Measurements from ENCODE around the gene FRMD6.
"Not testable (repeated sequence)": the region's sequence is repeated elsewhere in the genome, so short reads cannot be mapped to it uniquely, and the experiment has no call there.

The FRMD6 gene

GRCh38 chr14:51626788-51627187 lies 24.9 kb upstream of the FRMD6 start:
- H3K4me3 ChIP-seq (ENCODE audit: low read depth, low read length): no peak overlapping the region
- no peak for TF ChIP-seq CTCF (IDR thresholded peaks at IDR 0.05; ENCODE audit: low read depth, low read length, missing control alignments)
- DNase-seq (ENCODE audit: low read depth): no peak

- no peak for TF ChIP-seq CTCF (IDR thresholded peaks at IDR 0.05; ENCODE audit: low read depth, low read length, missing control alignments)
- H3K4me3 ChIP-seq (ENCODE audit: low read depth, low read length): no peak overlapping the region
- DNase-seq (ENCODE audit: low read depth): no peak
These were observed 24.4 kb upstream of the FRMD6 start for GRCh38 chr14:51627313-51627712.

- DNase-seq (ENCODE audit: low read depth): no peak
- no peak for TF ChIP-seq CTCF (IDR thresholded peaks at IDR 0.05; ENCODE audit: low read depth, low read length, missing control alignments)
- no peak overlapping the region for H3K4me3 ChIP-seq (ENCODE audit: low read depth, low read length)
These were observed 23.5 kb upstream of the FRMD6 start for GRCh38 chr14:51628238-51628637.

GRCh38 chr14:51630987-51631386 lies 20.7 kb upstream of the FRMD6 start:
- H3K4me3 ChIP-seq (ENCODE audit: low read depth, low read length): no peak overlapping the region
- no peak for TF ChIP-seq CTCF (IDR thresholded peaks at IDR 0.05; ENCODE audit: low read depth, low read length, missing control alignments)
- DNase-seq (ENCODE audit: low read depth): no peak

GRCh38 chr14:51633298-51633697 lies 18.4 kb upstream of the FRMD6 start:
- H3K4me3 ChIP-seq (ENCODE audit: low read depth, low read length); DNase-seq (ENCODE audit: low read depth): not testable (repeated sequence)

GRCh38 chr14:51636109-51636508 lies 15.6 kb upstream of the FRMD6 start:
- DNase-seq (ENCODE audit: low read depth): no peak
- no peak overlapping the region for H3K4me3 ChIP-seq (ENCODE audit: low read depth, low read length)
- TF ChIP-seq CTCF (IDR thresholded peaks at IDR 0.05; ENCODE audit: low read depth, low read length, missing control alignments): no peak

- no peak for DNase-seq (ENCODE audit: low read depth)
These were observed 13.4 kb upstream of the FRMD6 start for GRCh38 chr14:51638071-51638944.

More at GRCh38 chr14:51638071-51638944, 13.4 kb upstream of the FRMD6 start:
- H3K4me3 ChIP-seq (ENCODE audit: low read depth, low read length): no peak overlapping the region
- TF ChIP-seq CTCF (IDR thresholded peaks at IDR 0.05; ENCODE audit: low read depth, low read length, missing control alignments): no peak

Measured in GM12864 (cell line).